K562 (cell line): ENCODE data around the gene SRRM5. TPM values are rescaled to one million over a fixed set of nuclear protein-coding genes. Genes with fewer than 3 reads are reported as not detected.

ENCODE experiments used
- DMBX1 ChIP-seq: fragments of 250-450 bp; sonication (Bioruptor Pico); IDR thresholded peaks from 2 replicates; pipeline ENCODE4 v1.8.0; 2022; ENCODE audit warnings: inconsistent platforms, mild to moderate bottlenecking, moderate library complexity, borderline replicate concordance
- DPF2 ChIP-seq: fragments of 450-650 bp; IDR thresholded peaks from 2 replicates; pipeline ENCODE4 v1.6.1; 2016
- E2F3 ChIP-seq: fragments of 250-450 bp; sonication (Bioruptor Pico); IDR thresholded peaks from 2 replicates; pipeline ENCODE4 v1.4.0; 2020; ENCODE audit warnings: mild to moderate bottlenecking
- ELF4 ChIP-seq: fragments of 450-650 bp; formaldehyde crosslinking; IDR thresholded peaks from 2 replicates; pipeline ENCODE4 v1.4.0; 2022; ENCODE audit warnings: missing genetic modification characterization
- KLF13 ChIP-seq: fragments of 450-650 bp; IDR thresholded peaks from 2 replicates; pipeline ENCODE4 v1.6.1; 2016; ENCODE audit warnings: missing genetic modification characterization, low read depth, mild to moderate bottlenecking, missing compliant biosample characterization, moderate library complexity, borderline replicate concordance
- NBN ChIP-seq: fragments of 450-650 bp; IDR thresholded peaks from 2 replicates; pipeline ENCODE4 v1.6.1; 2016; ENCODE audit warnings: low read depth, mild to moderate bottlenecking
- OTX1 ChIP-seq: fragments of 450-650 bp; formaldehyde crosslinking; IDR thresholded peaks from 2 replicates; pipeline ENCODE4 v1.4.0; 2022; ENCODE audit warnings: mild to moderate bottlenecking
- PCBP1 ChIP-seq: fragments of 200-400 bp; formaldehyde crosslinking; IDR thresholded peaks from 2 replicates; pipeline ENCODE4 v1.6.1; 2018; ENCODE audit warnings: mild to moderate bottlenecking, low read depth, low read length; ENCODE audit not compliant: poor library complexity, severe bottlenecking
- POLR2AphosphoS5 ChIP-seq: IDR thresholded peaks from 2 replicates; pipeline ENCODE4 v1.6.1; 2011; ENCODE audit warnings: mild to moderate bottlenecking, low read depth, low read length, moderate library complexity; ENCODE audit not compliant: control insufficient read depth, insufficient read depth
- PRMT5 ChIP-seq: sonication (generic); formaldehyde crosslinking; IDR thresholded peaks from 2 replicates; pipeline ENCODE4 v1.5.0; 2020; ENCODE audit warnings: missing genetic modification reagents
- SAP30 ChIP-seq: fragments of 200-600 bp; sonication (generic); IDR thresholded peaks from 2 replicates; pipeline ENCODE4 v1.6.1; 2012; ENCODE audit warnings: borderline replicate concordance, low read depth, mild to moderate bottlenecking, moderate library complexity, low read length, control low read depth, inconsistent platforms; ENCODE audit not compliant: insufficient read depth, poor library complexity, severe bottlenecking
- STAT5A ChIP-seq: IDR thresholded peaks from 2 replicates; pipeline ENCODE4 v1.6.1; 2012; ENCODE audit warnings: low read length, inconsistent platforms, borderline replicate concordance
- ZBTB17 ChIP-seq: fragments of 450-650 bp; formaldehyde crosslinking; IDR thresholded peaks from 2 replicates; pipeline ENCODE4 v1.4.0; 2020; ENCODE audit warnings: mild to moderate bottlenecking
- ZBTB7A ChIP-seq: IDR thresholded peaks from 2 replicates; pipeline ENCODE4 v1.6.1; 2011; ENCODE audit warnings: low read depth, mild to moderate bottlenecking, low read length, moderate library complexity, borderline replicate concordance; ENCODE audit not compliant: control insufficient read depth
- polyA plus RNA-seq, 8 experiments: library from polyadenylated mRNA; depleted of rRNA in 4 of 8; stranded (reverse) in 5 of 8; unstranded in 3 of 8; fragments of >200 nt; fragmentation: Nextera tagmentation in 2 of 8; fragmentation: Illumina TruSeq in 1 of 8; extraction: Ambion mirVana in 2 of 8; extraction: Trizol in 1 of 8; gene quantifications; 2 replicates each; pipeline versions ENCODE4 v1.2.1 to v1.2.3, GENCODE V29; 2011 to 2014; ENCODE audit warnings: inconsistent platforms in 1 of 8, missing spikeins in 1 of 8
- total RNA-seq, 7 experiments: library from RNA; depleted of rRNA in 6 of 7; stranded (reverse); fragments of >200 nt in 6 of 7; fragmentation: Illumina TruSeq in 2 of 7; extraction: Trizol in 2 of 7; gene quantifications; 2 replicates each; pipeline versions ENCODE4 v1.2.1 to v1.2.3, GENCODE V29; 2011 to 2021; ENCODE audit warnings: low replicate concordance in 1 of 7
- TF ChIP-seq, protein P1 (sequence below): fragments of 450-650 bp; IDR thresholded peaks from 2 replicates; pipeline ENCODE4 v1.6.1; 2016
- TF ChIP-seq, protein P2 (sequence below): sonication (generic); formaldehyde crosslinking; IDR thresholded peaks from 2 replicates; pipeline ENCODE4 v1.8.0; 2022; ENCODE audit warnings: mild to moderate bottlenecking, missing genetic modification reagents
- TF ChIP-seq, protein P3 (sequence below), 2 experiments: fragments of 450-650 bp; IDR thresholded peaks; 2 replicates each; pipeline ENCODE4 v1.6.1; 2016
- TF ChIP-seq, protein P4 (sequence below): fragments of 450-650 bp; conservative IDR thresholded peaks from 2 replicates; pipeline ENCODE4 v1.6.1; 2016; ENCODE audit warnings: missing genetic modification characterization, low read depth, mild to moderate bottlenecking, missing compliant biosample characterization, moderate library complexity
- TF ChIP-seq, protein P5 (sequence below), 2 experiments: fragments of 450-650 bp; IDR thresholded peaks; 2 replicates each; pipeline ENCODE4 v1.6.1; 2018; ENCODE audit warnings: mild to moderate bottlenecking in 2 of 2, low read depth in 1 of 2; ENCODE audit not compliant: partially characterized antibody in 2 of 2

Gene SRRM5
- total and polyA plus RNA-seq, 9 of the 15 experiments (the other 6 are each of a cell fraction or from before 2014, with no cell fraction given): 0.09 to 0.45 (median 0.18) TPM; not detected in 2

DNA sequence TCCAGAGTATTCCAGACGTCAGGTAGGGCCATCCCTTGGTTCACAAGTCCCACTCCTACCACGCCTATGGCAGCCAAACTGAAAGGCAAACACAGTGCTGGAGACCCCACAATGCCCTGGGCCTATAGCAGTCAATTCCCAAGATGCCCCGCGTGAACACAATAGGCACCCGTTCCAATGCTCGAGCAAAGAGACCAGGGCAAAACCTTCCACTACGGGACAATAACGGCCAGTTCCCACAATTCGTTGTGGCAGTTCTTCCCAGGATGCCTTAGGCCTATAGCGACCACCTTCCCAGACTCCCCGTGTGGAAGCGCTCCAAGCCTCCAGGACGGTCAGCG is 7.0 kb downstream of the SRRM5 start (continued):
- TF ChIP-seq, protein P1, sequence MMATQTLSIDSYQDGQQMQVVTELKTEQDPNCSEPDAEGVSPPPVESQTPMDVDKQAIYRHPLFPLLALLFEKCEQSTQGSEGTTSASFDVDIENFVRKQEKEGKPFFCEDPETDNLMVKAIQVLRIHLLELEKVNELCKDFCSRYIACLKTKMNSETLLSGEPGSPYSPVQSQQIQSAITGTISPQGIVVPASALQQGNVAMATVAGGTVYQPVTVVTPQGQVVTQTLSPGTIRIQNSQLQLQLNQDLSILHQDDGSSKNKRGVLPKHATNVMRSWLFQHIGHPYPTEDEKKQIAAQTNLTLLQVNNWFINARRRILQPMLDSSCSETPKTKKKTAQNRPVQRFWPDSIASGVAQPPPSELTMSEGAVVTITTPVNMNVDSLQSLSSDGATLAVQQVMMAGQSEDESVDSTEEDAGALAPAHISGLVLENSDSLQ: peak; percentile 26; the same call in 1 of the 2 replicates
- TF ChIP-seq, protein P2, sequence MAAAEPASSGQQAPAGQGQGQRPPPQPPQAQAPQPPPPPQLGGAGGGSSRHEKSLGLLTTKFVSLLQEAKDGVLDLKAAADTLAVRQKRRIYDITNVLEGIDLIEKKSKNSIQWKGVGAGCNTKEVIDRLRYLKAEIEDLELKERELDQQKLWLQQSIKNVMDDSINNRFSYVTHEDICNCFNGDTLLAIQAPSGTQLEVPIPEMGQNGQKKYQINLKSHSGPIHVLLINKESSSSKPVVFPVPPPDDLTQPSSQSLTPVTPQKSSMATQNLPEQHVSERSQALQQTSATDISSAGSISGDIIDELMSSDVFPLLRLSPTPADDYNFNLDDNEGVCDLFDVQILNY (CRISPR knock-in tag): no peak
- peak; percentile 42 for TF ChIP-seq DMBX1 (CRISPR knock-in tag)
- no peak for TF ChIP-seq STAT5A
- peak; percentile 16; the same call in 1 of the 2 replicates for TF ChIP-seq POLR2AphosphoS5
- TF ChIP-seq NBN: peak; percentile 59; the same call in 1 of the 2 replicates
- TF ChIP-seq, protein P3, sequence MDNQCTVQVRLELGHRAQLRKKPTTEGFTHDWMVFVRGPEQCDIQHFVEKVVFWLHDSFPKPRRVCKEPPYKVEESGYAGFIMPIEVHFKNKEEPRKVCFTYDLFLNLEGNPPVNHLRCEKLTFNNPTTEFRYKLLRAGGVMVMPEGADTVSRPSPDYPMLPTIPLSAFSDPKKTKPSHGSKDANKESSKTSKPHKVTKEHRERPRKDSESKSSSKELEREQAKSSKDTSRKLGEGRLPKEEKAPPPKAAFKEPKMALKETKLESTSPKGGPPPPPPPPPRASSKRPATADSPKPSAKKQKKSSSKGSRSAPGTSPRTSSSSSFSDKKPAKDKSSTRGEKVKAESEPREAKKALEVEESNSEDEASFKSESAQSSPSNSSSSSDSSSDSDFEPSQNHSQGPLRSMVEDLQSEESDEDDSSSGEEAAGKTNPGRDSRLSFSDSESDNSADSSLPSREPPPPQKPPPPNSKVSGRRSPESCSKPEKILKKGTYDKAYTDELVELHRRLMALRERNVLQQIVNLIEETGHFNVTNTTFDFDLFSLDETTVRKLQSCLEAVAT (IDR thresholded peaks at IDR 0.05): peak in 1 of 2 experiments; percentile 49; a peak in 1 of 4 replicates
- TF ChIP-seq E2F3 (CRISPR knock-in tag): peak; percentile 62; the same call in 1 of the 2 replicates
- TF ChIP-seq, protein P4, sequence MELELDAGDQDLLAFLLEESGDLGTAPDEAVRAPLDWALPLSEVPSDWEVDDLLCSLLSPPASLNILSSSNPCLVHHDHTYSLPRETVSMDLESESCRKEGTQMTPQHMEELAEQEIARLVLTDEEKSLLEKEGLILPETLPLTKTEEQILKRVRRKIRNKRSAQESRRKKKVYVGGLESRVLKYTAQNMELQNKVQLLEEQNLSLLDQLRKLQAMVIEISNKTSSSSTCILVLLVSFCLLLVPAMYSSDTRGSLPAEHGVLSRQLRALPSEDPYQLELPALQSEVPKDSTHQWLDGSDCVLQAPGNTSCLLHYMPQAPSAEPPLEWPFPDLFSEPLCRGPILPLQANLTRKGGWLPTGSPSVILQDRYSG (tag): peak; percentile 69; the same call in 1 of the 2 replicates
- TF ChIP-seq PRMT5 (CRISPR knock-in tag): no peak
- TF ChIP-seq PCBP1: no peak
- TF ChIP-seq, protein P5, sequence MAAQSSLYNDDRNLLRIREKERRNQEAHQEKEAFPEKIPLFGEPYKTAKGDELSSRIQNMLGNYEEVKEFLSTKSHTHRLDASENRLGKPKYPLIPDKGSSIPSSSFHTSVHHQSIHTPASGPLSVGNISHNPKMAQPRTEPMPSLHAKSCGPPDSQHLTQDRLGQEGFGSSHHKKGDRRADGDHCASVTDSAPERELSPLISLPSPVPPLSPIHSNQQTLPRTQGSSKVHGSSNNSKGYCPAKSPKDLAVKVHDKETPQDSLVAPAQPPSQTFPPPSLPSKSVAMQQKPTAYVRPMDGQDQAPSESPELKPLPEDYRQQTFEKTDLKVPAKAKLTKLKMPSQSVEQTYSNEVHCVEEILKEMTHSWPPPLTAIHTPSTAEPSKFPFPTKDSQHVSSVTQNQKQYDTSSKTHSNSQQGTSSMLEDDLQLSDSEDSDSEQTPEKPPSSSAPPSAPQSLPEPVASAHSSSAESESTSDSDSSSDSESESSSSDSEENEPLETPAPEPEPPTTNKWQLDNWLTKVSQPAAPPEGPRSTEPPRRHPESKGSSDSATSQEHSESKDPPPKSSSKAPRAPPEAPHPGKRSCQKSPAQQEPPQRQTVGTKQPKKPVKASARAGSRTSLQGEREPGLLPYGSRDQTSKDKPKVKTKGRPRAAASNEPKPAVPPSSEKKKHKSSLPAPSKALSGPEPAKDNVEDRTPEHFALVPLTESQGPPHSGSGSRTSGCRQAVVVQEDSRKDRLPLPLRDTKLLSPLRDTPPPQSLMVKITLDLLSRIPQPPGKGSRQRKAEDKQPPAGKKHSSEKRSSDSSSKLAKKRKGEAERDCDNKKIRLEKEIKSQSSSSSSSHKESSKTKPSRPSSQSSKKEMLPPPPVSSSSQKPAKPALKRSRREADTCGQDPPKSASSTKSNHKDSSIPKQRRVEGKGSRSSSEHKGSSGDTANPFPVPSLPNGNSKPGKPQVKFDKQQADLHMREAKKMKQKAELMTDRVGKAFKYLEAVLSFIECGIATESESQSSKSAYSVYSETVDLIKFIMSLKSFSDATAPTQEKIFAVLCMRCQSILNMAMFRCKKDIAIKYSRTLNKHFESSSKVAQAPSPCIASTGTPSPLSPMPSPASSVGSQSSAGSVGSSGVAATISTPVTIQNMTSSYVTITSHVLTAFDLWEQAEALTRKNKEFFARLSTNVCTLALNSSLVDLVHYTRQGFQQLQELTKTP (IDR thresholded peaks at IDR 0.05; ENCODE audit: low read depth in 1 of 2, partially characterized antibody in 2 of 2): peak in 1 of 2 experiments; percentile 53
- 0 out of 2 replicates have a peak, but pooled peaks have one; percentile 42 for TF ChIP-seq OTX1 (CRISPR knock-in tag)
- 0 out of 2 replicates have a peak, but pooled peaks have one; percentile 13 for TF ChIP-seq KLF13
- TF ChIP-seq ZBTB7A: peak; percentile 0; the same call in 1 of the 2 replicates
- TF ChIP-seq ELF4 (CRISPR knock-in tag): no peak
- peak; percentile 50 for TF ChIP-seq SAP30
- peak; percentile 49; the same call in 1 of the 2 replicates for TF ChIP-seq DPF2
- TF ChIP-seq ZBTB17 (CRISPR knock-in tag): peak; percentile 47; the same call in 1 of the 2 replicates
